Daoy (cell line): ENCODE measurements around the gene ARSK. TPM values are rescaled to one million over a fixed set of nuclear protein-coding genes. Genes with fewer than 3 reads are reported as not detected.
A peak's percentile ranks its signal among the peaks of the same experiment; 100 is the strongest.

Experiments
- DNase-seq: peaks from one replicate; pipeline ENCODE4 v3.0.0-alpha.2; 2015; ENCODE audit warnings: low read depth
- total RNA-seq: library from RNA; depleted of rRNA; stranded (reverse); fragments of >200 nt; shearing (Covaris generic); gene quantifications from 2 replicates; pipeline ENCODE4 v1.2.3, GENCODE V29; 2014; rRNA removed

Gene ARSK, protein sequence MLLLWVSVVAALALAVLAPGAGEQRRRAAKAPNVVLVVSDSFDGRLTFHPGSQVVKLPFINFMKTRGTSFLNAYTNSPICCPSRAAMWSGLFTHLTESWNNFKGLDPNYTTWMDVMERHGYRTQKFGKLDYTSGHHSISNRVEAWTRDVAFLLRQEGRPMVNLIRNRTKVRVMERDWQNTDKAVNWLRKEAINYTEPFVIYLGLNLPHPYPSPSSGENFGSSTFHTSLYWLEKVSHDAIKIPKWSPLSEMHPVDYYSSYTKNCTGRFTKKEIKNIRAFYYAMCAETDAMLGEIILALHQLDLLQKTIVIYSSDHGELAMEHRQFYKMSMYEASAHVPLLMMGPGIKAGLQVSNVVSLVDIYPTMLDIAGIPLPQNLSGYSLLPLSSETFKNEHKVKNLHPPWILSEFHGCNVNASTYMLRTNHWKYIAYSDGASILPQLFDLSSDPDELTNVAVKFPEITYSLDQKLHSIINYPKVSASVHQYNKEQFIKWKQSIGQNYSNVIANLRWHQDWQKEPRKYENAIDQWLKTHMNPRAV
- total RNA-seq, result 6.2 and 8.5 TPM in 2 replicates

DNA sequence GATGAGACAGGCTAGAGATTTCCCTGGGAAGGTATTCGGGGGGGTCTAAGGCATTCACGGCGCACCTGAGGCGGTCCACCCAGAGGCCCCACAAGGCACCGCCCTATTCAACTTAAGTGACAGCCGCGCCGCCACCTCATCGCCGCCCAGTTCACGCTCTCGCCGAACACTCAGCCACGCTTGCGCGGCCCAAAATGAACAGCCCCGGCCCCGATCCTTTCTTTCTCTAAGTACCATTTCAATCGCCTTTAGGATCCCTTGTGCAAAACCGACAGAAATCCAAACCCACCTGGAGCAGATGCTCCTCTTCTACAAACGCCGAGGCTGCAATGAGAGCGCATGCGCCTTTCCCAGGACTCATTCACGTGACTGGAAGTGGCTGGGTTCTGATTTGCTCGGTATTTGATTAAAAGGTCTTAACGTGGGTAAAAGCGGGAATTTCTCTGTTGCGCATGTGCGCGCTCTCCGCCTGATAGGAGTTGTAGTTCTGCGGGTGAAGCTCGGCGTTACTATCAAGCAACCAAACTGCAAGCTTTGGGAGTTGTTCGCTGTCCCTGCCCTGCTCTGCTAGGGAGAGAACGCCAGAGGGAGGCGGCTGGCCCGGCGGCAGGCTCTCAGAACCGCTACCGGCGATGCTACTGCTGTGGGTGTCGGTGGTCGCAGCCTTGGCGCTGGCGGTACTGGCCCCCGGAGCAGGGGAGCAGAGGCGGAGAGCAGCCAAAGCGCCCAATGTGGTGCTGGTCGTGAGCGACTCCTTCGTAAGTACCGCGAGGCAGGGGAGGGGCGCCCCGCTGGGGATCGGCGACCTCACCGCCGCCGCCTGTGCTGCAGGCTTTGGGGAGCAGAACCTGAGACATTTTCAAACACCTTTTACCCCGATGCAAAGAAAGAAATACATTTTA is at the start of gene ARSK, which contains the start of gene SKIC3:
Gene ARSK (plus strand): TSS at position 455 of the 902 bp plus-strand sequence. CDS start 178 bp downstream, at position 633.
Gene SKIC3 (minus strand): TSS at position 331 of the 902 bp plus-strand sequence. CDS start 7,827 bp downstream, outside the sequence.
- peak; percentile 97 for DNase-seq

DNA sequence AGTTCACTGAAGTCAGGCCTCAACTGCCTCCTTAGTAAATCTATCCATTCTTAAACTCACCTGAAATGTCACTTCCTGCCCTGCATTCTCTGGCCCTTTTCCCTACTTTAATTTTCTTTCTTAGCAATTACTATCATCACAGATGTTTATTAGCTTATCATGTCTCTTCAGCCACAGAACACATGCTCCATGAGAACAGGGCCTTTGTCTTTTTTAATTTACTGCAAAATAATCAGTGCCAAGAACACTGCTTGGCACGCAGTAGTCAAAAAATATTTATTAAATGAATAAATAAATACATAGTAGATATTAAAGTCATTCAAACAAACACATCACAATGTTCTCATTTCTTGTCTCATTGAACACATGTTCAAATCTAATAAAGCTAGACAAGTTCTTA is 46.4 kb upstream of the ARSK start:
- no peak for DNase-seq

DNA sequence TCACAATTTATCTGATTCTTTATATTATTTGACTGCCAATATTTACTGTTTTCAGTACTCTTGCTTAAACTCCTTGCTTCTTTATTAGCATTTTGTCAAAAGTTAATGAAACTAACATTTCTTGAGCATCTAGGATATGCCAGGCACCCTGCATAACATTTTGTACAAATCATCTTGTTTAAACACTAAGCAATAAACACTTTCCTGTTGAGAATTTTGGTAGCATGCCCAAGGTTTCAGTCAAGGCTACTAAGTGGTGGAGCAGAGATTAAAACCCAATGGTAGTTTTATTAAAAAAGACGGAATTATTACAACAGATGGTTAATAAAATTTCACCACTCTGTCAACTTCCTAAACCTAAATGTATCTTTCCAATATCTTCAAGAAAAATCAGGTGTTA is 43.3 kb upstream of the ARSK start:
- DNase-seq, result no peak

DNA sequence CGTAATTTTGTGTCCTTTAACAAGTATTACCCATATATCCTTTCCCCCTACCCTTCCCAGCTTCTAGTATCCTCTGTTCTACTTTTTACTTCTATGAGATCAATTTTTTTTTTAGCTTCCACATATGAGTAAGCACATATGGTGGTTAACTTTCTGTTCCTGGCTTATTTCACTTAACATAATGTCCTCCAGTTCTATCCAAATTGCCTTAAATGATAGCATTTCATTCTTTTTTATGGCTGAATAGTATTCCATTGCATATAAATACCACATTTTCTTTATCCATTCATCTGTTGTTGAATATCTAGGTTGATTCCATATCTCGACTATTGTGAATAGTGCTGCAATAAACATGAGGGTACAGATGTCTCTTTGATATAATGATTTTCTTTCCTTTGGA is 36.5 kb upstream of the ARSK start:
- no peak for DNase-seq

DNA sequence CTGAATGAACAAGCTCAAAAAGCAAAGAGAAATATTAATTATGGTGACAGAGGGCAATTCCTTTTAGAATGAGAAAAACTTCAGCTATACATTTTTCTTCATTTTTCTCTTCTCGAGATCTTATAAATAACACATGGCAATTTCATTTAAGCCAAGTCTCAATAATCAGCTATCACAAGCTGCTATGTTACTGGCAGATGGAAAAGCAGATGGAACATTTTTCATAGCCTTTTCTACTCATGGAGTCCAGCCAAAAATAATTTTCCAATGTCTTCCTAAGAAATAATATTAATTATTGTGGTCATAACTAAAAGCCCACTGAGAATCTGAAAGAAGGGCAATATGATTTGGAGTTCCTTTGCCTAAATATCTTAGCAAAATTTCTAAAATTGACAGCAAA is 35.8 kb upstream of the ARSK start:
- no peak for DNase-seq

DNA sequence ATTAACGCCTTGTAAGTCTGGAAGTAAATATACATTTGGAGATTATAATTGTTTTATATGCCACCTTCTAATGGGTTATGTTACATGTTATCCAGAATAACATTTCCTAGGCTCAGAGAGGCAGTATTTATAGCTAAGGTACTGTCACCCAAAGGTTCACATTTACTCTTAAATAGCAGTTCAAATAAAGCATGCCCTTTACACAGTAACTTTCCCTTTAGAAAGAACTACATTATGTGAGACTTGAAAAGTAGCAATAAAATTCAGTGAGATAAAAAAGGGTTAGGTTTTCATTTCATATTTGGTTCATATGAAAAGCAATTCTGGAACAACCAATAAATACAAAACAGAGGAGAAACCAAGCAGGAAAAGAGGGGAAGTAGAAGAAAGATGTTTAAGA is 35.2 kb upstream of the ARSK start:
- no peak for DNase-seq

DNA sequence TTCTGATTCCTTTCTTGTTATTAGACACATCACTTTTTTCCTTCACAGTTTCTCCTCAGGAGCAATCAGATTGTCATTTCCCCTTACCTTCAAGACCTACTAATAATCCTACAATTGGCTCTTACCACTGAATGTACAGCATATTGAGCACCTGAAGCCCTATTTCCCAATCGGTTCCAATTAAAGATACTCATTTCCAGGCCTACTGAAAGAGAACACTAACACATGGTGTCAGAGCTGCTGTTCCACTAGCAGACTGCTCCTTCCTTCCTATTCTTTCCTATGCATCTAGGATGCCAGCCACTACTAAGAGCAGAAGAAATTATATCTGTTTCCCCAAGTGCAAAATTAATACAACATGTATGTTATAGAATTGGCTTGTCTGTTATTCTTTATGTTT is 34.7 kb upstream of the ARSK start:
- no peak for DNase-seq

DNA sequence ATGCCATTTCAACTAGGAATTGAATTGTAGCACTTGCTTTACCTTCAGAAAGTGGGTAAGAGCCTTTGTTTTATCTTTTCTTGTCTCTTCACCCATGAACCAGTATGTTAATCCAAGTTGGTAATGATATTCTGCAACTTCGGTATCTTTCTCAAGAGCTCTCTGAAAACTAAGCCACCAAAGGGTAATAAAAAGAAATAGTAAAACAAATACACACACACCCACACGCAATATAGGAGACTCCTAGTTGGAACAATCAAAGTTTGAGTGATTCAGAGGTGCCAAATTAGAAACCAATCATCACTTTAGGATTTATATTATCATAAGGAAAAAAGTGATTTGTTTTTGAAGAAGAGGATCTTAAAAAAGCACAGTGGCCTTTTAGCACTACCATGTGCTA is 30.5 kb upstream of the ARSK start:
- DNase-seq, result no peak

DNA sequence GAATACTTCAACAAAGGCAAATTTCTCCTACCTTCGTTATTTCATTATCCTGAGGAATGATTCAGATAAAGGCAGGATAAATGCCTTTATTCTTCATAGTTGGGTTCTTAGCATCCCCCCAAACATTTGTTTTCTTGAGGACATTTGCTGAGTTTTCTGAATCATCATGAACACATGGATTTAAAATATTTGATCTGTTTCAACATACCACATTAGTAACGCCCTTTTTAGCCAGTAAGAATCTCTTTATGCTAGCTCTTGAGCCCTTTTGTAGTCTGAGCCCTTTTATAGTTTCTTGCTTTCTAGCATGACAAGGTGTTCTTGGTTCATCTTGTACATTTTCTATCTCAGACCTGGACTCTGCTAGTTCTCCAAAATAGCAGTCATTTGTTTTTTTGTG is 28.0 kb upstream of the ARSK start:
- DNase-seq, result no peak

DNA sequence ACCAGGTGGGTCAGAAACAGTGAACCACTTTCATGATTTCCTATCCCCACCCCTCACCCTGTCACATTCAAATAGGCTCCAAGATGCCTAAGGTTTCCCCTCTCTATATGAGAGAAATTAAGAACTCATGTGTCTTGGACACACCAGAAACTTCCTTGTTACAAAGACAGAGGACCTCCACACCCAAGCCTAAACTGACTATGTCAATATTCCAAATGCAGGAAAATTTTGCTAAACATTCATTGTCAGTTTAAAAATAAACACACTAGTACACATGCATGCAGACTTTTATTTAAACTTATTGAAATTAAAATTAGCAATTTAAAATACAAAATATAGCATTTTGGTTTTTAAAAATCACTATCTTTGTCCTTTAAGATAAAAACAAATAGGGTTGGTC is 26.3 kb upstream of the ARSK start:
- no peak for DNase-seq

DNA sequence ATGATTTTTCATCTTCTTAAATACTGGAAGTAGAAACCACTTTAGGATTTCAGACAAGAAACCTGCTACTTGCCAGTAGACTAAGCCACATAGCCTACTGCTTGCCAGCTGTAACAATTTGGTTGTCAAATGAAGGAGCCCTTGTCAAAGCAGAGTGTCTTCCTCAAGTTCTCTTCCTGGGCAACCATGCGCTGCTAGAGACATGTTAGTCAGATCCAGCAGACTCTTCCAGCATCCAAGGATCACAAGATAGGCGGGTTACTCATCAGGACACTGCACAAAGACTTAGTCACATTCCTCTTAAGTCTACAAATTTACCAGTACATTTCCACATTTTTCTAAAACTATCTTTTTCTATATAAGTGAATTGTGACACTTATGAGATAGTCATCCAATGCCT is 24.5 kb upstream of the ARSK start:
- DNase-seq, result peak; percentile 13

DNA sequence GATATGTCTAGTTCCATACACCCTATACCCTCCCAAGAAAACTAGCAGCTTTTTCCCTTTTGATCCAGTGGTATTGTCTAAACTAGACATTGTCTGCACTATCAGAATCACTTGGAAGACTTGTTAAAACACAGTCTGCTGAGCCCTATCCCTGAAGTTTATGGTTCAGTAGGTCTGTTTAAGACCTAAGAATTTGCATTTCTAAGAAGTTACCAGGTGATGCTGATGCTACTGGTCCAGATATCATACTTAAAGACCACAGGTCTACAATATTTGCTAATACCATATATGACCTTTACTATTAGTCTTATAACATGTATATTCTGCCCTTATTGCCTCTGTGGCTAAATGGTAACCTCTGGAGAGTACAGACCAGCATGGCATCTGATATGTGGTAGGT is 23.4 kb upstream of the ARSK start:
- no peak for DNase-seq

DNA sequence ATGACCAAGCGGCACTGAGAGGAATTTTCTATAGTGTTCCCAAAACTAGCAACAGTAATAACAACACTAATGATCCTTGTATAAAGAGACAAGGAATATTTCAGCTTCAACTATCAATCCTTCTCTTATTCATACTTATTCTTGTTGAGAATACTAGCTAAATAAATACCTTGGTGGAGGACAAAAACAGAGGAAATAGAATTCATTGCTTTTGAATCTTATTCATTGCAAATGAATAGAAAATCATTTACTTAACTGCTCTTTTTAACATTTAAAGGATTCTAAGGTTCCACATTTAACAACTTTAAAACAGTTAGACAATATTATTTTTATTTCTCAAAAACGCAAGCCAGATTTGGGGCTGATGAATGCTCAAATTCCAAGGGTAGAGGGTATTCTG is 22.5 kb upstream of the ARSK start:
- DNase-seq, result no peak

DNA sequence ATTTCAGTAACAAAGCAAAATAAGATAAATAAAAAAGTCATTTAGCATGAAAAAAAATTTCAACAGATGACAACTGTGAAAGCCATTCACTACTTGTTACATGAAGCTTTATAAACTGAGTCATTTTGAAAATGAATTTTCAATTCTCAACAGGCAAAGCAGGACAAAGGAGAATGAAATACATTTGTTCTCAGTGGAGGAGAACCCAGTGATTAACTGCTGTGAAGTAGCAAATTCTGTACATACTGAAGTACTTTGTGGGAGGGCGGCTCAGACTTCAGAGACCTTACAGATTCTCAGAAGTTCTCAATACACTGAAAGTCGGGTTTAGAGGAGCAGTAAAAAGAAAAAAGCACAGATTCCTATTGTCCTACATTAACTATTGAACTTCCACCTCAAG is 21.8 kb upstream of the ARSK start:
- no peak for DNase-seq

DNA sequence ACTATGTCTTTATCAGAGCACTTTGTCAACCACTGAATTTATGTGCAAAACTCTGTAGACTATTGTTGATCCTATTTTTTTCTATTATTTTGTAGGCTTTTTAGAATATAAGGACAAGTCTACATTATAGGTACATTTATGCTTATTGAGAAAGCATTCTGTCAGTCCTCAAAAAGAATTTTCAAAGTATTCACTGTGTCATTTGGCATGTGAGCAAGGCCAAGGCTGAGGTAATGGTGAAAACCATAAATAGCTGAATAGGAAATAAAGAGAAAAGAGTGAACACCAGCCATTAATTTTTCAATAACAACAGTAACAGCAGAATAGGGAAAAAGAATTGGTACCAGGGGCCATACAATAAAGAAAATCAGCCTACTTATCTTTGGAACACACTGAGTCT is 21.1 kb upstream of the ARSK start:
- no peak for DNase-seq

DNA sequence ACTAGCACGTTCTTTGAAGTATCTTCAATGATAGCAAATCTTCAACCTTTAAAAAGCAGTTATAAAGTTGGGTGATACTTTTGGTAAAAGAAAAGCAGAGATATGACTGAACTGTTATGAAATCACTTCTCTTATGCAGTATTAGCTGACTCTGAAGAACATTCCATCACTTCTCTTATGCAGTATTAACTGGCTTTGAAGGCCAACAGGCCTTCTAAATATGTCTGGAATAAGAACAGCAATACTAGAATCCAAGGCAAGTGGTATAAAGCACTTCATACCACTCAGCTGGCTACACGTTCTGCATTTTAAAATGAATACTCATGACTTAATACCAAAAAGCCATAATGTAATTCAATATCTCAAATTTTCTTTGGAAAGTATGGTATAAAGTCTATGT is 17.4 kb upstream of the ARSK start:
- DNase-seq, result no peak

DNA sequence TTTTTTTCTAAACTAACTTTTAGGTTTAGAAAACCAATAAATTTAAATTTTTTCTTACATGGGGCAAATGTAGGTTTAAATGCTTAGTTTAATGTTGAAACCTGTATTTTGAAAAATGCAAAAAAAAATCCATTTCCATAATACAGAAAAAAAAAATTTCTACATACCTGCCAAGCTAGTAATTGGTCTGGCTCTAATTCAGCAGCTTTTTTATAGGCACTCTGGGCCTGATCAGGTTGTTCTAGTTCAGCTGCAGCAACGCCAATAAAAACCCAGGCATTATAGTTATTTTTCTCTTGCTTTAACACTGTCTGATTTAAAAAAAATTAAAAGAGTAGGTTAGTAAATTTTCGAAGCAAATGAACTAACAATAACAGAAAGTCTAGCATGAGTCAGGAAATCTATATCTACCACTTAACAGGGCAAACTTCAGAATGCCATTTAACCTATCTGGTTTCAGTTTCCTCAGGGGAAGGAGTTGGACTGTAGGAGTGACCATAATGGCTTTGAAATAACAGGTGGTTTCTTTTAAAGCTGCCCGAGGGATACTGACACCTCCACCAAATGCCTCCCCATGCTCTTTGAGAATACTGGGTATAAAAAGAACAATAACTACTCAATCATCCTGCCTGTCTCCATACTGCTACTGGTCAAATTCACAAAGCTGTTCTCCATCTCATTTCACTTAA is 11.7 kb upstream of the ARSK start:
- DNase-seq, result peak; percentile 6

DNA sequence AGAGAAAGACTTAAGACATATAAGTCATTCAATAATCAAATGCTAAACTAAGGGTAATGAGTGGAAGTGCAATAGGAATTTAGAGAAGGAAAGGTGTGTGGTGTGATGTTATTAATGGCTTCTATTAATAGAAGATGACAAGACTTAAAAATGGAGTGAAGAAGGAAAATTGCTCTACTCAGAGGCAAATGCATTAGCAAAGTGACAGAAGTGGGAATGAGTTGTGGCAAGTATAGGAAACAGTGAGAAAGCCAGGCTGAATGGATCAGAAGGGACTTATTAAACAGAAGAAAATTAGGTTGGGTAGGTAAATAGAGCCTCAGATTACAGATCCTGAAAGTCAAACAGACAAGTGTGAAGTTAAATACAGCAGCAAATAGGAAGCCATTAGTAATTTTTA is 5.9 kb upstream of the ARSK start:
- no peak for DNase-seq

DNA sequence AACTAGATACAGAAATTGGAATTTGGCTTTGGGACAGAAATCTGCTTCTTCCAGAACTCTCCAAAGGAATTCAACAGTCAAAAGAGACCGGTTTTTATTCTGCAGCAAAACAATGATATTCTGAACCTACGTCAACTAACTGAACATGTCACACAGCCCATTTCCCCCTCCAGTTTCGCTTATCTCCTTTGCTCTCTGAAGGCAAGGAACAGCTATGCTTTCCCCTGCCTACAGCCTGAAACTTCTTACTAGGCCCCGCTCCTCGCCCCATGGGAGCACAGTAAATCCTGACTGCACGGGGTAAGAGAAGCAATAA is 612 bp upstream of the ARSK start:
- no peak for DNase-seq

DNA sequence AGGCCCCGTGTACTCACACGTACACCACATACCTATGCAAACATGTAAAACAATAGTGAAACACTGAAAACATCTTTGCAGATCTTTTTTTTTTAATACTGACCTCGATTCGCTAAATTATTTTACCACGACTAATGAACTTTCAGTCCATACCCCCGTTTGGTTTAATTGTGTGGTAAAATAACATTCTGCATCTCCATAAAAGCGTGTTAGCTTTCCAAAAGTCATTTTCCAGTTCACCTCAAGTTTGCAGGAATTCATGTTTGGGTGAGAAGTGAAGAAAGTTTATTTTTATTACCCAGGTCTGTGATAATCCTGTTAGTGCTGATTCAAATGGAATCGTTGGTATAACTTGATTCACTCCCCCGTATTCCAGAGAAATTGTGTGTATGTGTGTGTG is 652 bp downstream of the ARSK start:
- DNase-seq, result no peak

DNA sequence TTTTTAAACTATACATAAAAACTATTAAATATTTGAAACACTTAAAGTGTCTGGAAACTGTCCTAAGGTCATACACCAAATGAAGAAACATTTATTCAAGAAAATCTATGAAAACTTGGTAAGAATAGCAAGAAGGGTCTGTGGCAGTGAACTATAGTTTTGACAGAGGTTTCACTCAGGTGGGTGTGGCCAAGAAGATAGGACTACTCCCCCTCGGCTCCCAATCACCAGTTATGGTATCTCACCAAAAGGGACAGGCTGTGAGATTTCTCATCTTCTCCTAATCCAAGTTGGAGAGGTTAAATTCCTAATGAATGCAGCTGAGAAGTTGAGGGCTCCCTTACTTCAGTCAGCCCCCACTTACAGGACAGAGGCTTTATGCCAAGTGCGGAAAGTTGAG is 2.9 kb downstream of the ARSK start:
- DNase-seq, result no peak

DNA sequence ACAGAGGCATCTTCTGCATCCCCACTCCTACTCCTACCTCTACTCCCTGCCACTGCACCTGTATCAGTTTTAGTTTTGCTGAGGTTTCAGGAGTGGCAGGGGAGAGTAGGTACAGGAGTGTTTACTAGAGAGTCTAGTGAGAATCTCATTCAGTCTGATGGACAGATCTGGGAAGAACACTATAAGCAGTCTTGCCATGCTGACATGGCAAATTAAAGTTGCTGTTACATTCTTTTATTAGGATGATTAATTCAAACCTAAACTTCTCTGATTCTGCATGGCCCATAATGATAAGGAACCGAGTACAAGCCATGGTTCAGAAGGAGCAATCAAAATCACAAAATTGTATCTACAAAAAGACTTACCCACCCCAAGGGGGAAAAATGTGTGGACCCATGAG is 7.4 kb downstream of the ARSK start:
- no peak for DNase-seq
